Measurements from ENCODE around the gene RASGRP2.

The RASGRP2 gene

DNA sequence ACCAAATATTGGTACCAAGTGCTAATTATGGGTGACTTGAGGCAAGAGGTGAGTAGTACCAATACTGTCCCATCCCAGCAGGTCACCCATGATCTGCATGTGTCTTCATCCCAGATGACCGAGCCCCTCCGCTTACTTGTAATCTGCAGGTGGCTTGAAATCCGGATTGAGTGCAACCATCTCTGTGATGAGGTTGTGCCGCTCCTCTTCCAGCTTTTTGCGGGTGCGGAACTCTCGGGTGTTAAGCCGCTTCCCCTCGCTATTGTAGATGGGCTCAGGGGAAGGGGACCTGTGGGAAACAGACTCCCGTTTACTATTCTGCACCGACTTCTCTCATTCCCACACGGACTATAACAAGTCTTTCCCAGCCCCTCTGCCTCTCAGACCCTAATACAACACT is 26.2 kb upstream of the RASGRP2 start:
- no peak for DNase-seq

DNA sequence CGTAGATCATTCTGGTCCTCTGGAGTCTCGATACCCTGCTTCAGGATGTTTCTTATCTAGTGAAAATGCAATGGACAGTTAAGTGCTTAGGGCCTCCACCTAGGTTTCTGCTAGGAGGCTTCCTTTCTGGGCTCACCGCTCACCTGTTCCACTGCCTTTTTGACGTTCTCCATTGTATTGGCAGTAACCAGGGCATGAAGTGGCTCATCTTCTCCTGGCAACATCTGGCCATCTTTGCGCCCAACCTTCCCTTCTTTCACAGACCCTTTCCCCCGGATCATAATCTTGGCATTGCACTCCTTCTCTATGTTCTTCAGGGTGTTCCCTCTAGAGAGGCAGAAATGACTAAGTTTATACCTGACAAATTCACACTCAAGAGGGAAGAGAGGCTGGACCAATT is 25.3 kb upstream of the RASGRP2 start:
- no peak for DNase-seq

DNA sequence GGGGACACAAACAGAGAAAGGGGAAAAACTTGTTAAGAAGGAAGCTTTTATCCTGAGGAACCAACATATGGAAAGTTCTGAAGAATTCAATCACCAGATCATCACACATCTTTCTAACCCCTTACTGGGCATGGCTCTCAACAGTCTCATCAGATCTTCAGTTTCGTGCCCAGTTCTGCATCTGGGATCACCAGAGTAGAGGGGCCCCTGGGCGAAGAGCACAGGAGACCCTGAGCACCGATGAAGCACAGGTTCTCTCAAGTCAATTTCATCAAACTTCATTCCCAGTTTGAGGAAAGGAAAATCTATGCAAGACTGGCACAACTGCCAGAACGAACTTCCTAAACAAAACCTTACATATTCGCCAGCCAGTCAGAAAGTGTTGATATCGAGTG is 24.4 kb upstream of the RASGRP2 start:
- no peak for DNase-seq

DNA sequence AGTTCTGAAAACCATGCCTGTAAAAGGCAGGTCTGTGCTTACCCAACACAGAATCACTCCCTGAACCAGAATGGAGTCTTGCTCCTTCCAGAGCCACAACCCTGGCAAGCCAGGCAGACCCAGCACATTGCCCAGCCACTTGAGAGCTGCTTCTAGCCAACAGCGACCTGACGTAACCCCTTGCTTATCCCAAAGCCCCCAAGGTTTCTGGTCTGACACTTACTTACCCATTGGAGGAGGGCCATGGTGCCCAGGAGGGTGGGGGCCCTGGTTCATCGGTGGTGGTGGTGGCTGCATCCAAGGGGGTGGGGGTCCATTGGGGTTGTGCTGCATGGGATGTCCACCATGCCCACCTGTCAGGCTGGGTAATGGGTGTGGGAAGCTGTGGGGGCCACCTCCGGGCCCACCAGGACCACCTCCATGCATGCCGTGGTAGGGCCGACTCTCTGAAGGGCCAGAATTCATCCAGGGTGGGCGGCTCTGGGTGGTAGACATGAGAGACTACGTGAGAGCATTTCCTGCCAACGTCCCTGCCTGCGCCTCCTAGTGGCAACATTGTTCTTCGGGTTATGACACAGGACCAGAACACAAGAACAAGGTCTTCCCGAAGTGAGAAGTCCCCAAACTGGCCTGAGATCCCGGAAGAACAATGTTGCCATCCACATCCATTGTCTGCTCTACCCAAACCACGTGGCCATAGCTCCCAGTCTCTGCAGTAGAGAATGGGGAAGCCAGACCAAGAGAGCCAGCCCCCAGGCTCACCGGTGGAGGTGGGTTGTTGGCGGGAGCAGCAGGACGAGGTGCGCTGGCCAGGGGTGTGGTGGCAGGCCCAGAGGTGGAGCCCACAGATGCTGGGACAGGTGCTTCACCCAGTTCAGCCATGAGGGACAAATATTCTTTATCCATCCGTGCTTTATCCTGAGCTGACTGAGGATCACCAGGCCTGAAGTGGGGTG is 23.7 kb upstream of the RASGRP2 start:
- peak; percentile 33 to 35 for DNase-seq

DNA sequence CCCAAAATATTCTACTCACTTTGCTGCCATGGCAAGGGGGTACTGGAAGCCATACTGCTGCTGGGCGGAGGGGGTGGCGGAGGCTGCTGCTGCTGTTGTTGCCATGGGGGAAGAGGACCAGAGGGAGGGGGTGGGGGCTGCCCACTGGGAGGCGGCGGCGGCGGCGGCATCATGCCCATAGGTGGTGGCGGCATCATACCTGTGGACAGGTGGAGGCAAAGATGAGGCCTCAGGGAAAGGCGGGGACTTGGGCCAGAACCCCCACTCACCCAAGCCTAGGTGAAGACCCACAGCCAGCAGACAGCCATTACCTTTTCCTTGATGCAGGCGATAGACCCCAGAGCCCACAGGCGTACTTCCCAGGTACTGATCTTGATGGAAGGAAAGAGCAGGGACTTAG is 22.9 kb upstream of the RASGRP2 start:
- no peak for DNase-seq

DNA sequence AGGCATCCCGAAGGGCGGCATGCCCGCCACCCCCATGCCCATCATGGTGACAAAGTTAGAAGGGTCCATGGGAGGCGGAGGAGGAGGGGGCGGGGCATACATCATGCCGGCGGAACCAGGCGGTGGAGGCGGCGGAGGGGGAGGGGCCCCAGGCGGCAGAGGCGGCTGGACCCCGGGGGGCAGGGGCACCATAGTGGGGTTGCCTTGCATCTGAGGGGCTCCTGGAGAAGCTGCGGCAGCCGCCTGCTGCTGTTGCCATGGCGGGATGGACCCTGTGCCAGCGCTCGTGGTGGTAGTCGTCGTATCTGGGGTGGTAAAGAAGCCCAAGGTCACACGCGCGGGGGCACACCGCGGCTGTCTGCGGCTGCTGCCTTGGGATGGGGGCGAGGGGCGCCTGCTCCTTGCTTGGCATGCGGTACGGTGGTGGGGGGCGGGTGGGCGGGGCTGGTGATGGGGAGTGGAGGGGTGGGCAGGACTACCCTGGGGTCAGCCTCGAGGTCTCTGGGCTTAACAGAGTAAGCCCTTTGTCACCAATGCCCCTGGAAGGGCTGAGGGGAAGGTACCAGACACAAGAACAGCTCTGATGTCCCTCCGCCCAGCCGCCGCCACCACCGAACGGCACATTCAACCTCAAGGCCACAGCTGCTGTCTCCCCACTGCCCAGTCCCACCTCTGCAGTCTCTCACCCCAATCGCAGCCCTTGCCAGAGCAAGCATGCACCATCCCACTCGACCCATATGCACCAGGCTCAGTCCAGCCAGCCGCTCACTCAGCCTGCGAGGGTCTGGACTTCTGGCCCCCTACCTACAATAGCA is 22.1 kb upstream of the RASGRP2 start:
- DNase-seq, result no peak

DNA sequence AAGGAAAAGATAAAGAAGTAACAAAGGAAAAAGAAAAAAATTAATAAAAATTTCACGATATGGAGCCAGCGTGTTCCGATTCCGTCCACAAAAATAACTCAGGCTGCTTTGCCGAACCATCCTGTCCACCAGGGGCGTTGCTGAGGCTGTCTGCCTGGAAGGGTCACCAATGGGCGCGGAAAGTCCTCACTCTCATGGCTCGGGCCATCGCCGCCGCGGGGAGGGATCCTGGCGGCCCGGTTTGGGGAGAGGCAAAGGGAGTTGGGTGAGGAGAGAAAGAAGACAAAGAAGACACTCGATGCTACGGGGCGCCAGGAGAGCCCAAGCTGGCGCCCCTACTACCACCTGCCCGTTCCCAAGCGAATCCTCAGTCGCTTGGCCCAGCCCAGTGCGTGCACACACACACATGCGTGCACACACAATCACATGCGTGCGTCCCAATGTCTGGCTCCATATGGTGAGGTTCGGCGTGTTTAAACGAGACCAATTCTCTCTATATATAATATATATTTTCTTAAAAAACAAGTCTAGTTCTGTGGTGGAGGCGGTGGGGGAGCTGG is 21.4 kb upstream of the RASGRP2 start:
- no peak for DNase-seq

DNA sequence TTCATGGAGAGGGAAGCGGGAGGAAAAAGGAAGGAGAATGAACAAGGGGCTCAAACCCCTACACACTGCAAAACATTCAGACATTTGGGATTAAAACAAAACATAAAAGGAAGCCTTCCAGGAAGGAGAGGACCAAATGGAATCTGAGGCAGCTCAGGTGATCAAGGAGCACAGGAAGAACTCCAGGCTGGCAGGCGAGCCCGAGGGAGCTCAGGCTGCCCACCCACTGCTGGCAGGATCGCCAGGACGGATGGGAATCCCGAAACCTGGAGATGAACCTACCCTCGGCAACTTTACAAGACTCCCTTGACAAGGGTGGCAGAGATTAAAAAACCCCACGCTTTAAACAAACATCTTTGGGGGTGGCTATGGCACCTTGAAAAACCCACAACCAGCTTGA is 20.8 kb upstream of the RASGRP2 start:
- no peak for DNase-seq

DNA sequence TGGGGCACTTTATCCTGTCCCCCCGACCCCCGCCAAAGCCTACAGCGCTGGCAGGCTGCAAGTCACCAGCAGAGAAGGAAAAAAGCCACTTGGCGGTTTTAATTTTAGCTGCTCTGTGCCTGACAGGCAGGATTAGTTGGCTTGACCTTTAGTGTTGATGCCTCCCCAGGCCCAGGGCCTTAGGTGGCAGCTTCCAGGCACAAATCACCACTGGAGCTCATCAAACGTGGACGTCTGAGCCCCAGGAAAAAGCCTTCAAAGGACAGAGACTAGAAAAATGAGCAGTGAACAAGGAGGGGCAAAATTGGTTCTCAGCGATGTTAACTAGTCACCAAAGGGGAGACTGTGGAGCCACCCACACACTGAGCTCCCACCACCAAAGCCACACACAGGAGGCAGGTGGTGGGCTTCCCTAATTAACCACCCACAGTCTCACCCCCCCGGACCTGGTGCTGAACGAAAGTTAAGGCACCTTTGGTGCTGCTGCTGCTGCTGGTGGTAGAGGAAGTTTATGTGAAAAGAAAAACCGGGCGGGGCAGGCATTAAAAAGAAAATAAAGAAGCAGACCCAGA is 20.2 kb upstream of the RASGRP2 start:
- no peak for DNase-seq

DNA sequence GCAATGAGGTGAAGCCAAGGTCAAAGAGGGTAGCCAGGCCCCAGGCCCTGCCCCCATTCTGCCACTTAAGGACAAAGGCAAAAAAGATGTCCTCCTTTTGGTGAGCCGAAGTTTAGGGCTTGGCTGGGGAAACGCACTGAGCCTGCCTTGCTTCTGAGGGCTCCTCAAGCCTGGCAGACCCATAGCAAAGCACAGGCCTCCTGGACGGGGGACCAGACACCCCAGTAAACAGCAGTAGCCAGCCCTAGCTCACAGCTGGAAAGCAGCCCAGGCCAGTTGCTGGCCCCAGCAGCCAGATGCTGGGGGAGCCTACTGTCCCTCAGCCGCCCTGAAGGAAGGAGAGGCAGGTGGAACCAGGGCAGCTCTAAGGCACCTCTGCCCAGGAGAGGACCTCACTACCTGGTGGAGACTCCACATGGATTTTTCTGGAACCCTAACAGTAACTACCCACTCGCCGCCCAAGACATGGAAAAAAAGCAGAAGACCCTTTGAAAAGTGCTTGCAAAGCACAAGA is 19.6 kb upstream of the RASGRP2 start:
- DNase-seq, result no peak

DNA sequence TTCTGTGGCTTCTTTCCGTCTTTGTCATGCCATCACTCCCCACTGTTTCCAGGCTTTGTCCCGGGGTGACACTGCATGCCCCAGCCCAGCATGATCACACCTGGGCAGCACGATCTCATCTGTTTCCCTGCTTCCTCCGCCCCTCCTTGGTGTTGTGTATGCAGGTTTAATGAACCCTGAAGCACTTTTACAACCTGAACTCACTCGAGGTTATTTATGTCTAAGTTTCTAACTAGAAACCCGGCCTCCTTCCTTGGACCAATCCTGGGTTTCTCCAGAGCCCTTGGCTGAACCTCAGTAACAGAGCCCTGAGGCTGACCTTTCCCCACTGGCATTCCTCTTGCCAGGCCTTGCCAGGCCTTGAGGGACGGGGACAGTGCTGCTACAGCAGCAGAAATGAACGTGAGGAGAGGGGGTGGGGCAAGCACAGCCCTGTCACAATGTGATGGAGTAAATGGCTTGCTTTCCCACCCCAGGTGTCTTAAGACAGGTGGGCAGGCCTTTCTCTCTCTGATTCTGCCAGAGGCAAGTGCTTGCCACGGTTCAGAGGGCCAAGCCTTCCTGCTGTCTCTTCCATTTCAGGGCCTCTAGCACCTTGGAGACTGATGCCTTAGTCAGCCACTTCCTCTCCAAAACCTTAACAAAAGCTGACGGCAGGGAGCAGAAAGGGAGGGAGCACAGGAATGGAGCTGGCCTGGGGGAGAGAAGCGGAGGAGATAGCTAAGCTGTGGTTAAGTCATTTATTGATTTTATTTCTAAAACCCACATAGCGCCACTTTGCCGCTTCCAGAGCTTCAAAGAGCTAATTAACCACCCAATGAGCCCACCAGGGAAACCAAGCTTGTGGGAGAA is 19.0 kb upstream of the RASGRP2 start:
- no peak for DNase-seq

DNA sequence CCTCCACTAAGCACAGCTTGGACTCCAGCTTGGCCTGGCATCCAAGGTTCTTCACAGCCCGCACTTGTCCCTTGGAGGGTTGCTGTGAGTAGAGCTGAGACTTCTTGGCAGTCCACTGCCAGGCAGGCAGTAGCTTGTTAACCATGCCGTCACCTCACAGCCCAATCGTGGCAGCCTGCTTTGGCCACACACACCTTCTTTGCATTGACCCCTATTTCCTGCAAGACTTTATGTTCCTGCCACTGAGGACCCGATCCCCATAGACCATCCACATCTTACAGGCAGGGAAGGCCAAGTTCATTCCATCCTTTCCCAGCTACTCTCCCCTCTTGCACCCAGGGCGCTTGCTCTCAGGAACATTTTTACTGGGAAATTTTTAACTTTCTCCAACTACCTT is 18.3 kb upstream of the RASGRP2 start:
- DNase-seq, result no peak

DNA sequence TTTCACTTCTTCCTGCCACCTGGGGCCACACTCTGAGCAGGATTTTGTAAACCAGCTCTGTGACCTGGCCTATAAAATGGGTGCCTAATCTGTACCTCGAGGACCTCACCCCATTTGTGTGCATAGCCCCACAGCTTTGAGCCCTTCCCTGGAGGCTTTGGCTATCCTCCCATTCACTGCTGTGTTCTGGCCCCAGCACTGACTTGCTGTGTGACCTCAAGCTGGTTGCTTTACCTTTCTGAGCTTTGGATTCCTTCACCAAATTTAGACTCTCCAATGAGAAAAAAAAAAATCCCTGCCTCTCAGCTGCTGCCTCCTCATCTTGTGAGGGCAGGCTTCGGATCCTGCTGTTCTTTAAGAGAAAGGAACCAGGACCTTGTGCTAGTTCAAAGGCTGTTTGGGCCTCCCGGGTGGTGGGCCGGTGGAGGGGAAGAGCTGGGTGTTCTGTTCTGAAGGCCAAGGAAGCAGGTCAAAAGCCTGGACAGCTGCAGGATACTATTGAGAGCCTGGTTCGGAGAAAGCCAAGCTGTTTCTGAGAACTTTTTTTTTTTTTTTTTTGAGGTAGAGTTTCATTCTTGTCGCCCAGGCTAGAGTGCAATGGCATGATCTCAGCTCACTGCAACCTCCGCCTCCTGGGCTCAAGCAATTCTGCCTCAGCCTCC is 16.9 kb upstream of the RASGRP2 start:
- DNase-seq, result no peak

DNA sequence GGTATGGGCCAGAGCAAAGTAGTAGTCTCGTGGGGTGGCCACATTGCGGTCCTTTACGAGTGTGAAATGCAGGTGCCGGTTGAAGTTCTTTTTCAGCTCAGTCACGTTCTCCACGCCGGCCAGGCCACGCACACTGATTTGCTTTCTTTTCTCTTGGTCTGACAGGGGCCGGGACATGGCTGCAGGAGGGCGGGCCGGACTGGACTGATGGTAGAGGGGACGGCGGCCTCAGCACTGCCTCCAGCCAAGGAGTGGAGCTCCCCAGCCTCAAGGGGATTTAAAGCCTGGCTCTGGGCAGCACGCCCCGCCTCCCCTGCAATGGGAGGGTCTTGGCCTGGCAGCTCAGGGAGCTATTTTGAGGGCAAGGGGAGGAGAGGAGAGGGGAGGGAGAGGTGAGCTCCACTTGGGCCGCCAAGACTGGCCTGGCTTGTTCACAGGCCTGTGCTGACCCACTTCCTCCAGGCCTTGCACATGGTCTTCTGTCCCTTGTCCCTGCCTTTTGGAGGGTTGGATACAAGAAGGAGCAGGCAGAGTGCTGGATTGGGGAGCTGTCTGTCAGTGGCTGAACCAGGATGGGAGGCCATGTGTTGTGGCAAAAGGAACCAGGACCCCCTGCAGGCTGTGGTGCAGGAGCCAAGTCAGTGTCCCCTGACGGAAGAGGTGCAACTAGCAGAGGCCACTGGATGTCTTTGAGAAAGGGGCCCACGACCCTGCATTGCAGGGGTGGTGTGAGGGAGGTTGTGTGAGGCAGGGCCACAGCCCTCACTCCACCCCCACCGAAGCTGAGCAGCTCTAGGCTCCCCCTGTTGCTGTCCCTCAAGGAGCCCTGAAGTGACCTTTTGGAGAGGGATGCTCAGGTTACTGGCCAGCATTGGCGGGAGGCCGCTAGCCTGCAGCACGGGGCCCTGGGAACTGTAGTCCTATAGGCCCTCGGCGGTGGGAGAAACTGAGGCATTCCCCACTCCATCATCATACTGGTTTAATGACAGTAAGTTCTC is 16.1 kb upstream of the RASGRP2 start, which contains the start of gene PYGM:
TSS of gene PYGM (minus strand) at position 253 of the 998 bp plus-strand sequence. CDS start at position 177, 76 bp downstream.
- no peak for DNase-seq

DNA sequence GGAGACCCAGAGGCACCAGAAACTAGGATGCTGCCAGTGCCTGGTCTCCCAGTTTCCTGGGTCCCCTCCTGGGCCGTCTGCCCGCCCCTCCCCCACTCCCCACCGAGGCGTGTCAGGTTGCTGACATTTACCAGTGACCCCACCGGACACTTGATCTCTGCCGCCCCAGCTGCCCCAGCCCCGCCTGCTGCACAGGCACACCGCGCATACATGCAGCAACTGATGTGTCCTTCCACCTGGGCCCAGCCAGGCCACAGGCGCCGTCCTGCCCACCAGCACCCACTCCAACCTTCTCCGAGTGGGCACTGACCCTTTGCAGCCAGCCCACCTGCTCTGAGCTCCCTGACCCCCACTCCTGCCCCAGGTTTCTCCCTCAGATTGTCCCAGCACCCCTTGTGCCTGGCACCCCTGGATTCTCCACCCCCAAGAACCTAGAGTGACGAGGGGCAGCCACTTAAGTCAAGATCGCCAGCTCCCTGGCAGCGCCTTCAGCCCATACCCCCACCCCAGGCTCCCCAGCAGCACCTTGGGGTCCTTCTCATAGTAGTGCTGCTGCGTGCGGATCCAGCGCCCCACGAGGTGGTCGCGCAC is 15.3 kb upstream of the RASGRP2 start:
- DNase-seq, result no peak

DNA sequence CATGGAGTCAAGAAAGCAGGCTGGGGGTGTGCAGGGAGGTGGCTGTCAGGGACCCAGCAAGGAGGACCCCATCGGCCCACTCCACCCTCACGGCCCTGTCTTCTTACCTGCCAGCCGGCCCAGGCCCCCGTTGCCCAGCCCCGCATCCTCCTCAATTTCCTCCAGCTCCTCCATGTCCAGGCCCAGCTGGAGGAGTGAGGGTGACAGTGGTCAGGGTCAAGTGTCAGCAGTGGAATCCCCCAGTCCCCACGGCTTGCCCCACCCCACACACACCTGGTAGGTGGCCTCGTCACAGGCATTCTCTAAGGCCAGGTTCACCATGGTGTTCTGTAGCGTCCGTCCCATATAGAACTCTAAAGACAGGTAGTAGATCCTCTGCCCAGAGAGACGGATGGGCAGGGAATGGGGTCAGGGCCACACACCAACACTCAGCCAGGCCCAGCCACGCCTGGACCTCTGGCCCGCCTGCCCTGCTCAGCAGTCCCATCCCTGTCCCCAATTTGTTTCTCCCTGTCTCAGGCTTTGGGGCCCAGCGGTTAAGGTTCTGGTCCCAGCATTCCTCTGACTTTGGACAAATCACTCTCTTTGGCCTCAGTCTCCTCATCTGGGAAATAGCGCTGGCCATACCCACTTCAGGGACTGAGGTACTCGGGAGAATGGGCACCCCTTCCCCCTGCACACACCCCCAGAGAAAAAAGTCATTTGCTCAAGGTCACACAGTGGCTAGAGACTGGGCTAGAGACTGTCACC is 14.6 kb upstream of the RASGRP2 start:
- no peak for DNase-seq

DNA sequence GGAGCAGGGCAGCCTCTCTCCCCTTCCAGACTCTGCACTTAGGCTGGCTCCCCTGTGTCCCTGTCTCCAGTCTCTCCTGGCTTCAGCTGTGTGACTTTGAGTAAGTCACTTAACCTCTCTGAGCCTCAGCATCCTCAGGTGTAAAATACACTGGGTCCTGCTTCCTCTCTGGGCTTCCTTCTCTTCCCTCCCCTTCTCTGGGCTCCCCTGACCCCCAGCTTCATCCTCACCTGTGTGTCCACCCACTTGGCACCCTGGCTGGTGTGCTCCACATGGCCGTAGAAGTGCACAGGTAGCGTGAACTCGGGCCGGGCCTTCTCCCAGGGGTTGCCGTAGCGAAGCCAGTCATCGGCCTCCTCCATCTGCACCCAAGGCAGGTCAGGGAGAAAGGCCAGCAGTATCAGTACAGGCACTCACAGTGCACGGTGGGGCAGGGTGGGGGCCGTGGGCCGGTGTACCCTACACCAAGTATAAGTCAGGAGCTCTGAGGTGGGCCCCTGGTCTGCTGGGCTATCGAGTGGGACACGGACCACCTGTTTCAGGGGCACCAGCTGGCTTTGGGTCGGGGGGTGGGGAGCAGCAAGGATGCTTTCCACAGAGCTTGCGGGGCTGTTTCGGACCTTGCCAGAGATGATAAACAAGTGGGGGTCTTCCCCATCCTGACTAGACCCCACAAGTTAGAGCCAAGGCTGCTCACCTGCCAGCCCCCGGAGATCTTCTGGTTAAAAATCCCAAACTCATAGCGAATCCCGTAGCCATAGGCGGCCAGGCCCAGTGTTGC is 13.8 kb upstream of the RASGRP2 start:
- no peak for DNase-seq

Measured in NCI-H524 (cell line).